B cell (primary cell): Measurements from ENCODE around the gene C20orf141. TPM values are rescaled to one million over a fixed set of nuclear protein-coding genes. Genes with fewer than 3 reads are reported as not detected.

Experiments
- ATAC-seq: fragments of 200-7000 bp; cut with Tn5 transposase; one replicate; pipeline ENCODE4 v1.10.0; 2021; ENCODE audit warnings: low read depth, mild to moderate bottlenecking, moderate number of reproducible peaks, moderate library complexity
- CTCF ChIA-PET: fragments of 350-600 bp; sonication (Branson Sonifier 250); formaldehyde crosslinking; loops from one replicate; lab custom pipeline; 2021; ENCODE audit warnings: antibody characterized with exemption, inconsistent platforms; lab: Charles Lee
- POLR2A ChIA-PET: fragments of 350-600 bp; sonication (Branson Sonifier 250); formaldehyde crosslinking; loops from one replicate; lab custom pipeline; 2021; ENCODE audit warnings: antibody characterized with exemption; lab: Charles Lee
- DNase-seq: peaks from one replicate; pipeline ENCODE4 v3.0.0; 2013
- H2AFZ ChIP-seq: 2 replicates; pipeline ENCODE4 v1.6.1; 2012; ENCODE audit warnings: mild to moderate bottlenecking, low read depth, low read length; ENCODE audit not compliant: insufficient read depth, poor library complexity, severe bottlenecking
- H3K27ac ChIP-seq, 2 donors: 1 replicate in 1 of 2; 2 replicates in 1 of 2; pipeline ENCODE4 v1.5.1; 2012 to 2013; ENCODE audit warnings: low read length in 2 of 2, mild to moderate bottlenecking in 2 of 2, moderate library complexity in 1 of 2
- H3K27me3 ChIP-seq, 4 experiments: fragments of 200-600 bp in 1 of 4; sonication (generic) in 1 of 4; replicated peaks in 1 of 4; 1 replicate in 2 of 4; 2 replicates in 2 of 4; pipeline versions ENCODE4 v1.6.1 to v1.7.0; 2013 to 2016; ENCODE audit warnings: low read length in 3 of 4, mild to moderate bottlenecking in 2 of 4, mixed read lengths in 1 of 4, moderate library complexity in 1 of 4; ENCODE audit not compliant: insufficient read depth in 4 of 4, control insufficient read depth in 3 of 4; ENCODE audit errors: control extremely low read depth in 1 of 4
- H3K36me3 ChIP-seq, 2 experiments: replicated peaks in 1 of 2; 1 replicate in 1 of 2; 2 replicates in 1 of 2; pipeline versions ENCODE4 v1.6.1 to v1.7.1; 2013; ENCODE audit warnings: low read length in 1 of 2; ENCODE audit not compliant: insufficient read depth in 2 of 2, control insufficient read depth in 1 of 2; ENCODE audit errors: control extremely low read depth in 1 of 2, extremely low read depth in 1 of 2
- H3K4me1 ChIP-seq, 2 donors: fragments of 200-600 bp in 1 of 2; sonication (generic) in 1 of 2; 1 replicate in 1 of 2; 2 replicates in 1 of 2; pipeline versions ENCODE4 v1.5.1 to v1.6.1; 2013 to 2017; ENCODE audit warnings: low read length in 2 of 2; ENCODE audit not compliant: control insufficient read depth in 2 of 2, insufficient read depth in 2 of 2
- H3K4me2 ChIP-seq: replicated peaks from 2 replicates; pipeline ENCODE3; 2012; ENCODE audit warnings: mild to moderate bottlenecking, low read depth, low read length; ENCODE audit not compliant: poor library complexity, severe bottlenecking
- H3K4me3 ChIP-seq, 5 experiments: fragments of 200-600 bp in 1 of 5; sonication (generic) in 1 of 5; 1 replicate in 3 of 5; 2 replicates in 2 of 5; pipeline versions ENCODE4 v1.5.1 to v1.7.0; 2011 to 2016; ENCODE audit warnings: low read length in 4 of 5, mild to moderate bottlenecking in 4 of 5, low read depth in 2 of 5, control low read depth in 1 of 5, moderate library complexity in 1 of 5; ENCODE audit not compliant: insufficient read depth in 1 of 5; ENCODE audit errors: control extremely low read depth in 1 of 5, extremely low read depth in 1 of 5
- H3K79me2 ChIP-seq: fragments of 200-600 bp; sonication (generic); one replicate; pipeline ENCODE4 v1.6.0; 2016; ENCODE audit warnings: low read length; ENCODE audit not compliant: control insufficient read depth, insufficient read depth
- H3K9ac ChIP-seq: fragments of 200-600 bp; sonication (generic); 2 replicates; pipeline ENCODE4 v1.6.1; 2017; ENCODE audit warnings: mild to moderate bottlenecking, low read length, moderate library complexity
- H3K9me3 ChIP-seq, 3 donors: one replicate each; pipeline versions ENCODE4 v1.6.1 to v1.7.1; 2013; ENCODE audit warnings: low read length in 2 of 3; ENCODE audit not compliant: control insufficient read depth in 2 of 3, insufficient read depth in 1 of 3; ENCODE audit errors: control extremely low read depth in 1 of 3
- H4K20me1 ChIP-seq: 2 replicates; pipeline ENCODE4 v1.6.0; 2012; ENCODE audit warnings: mild to moderate bottlenecking, low read length; ENCODE audit not compliant: insufficient read depth, control insufficient read depth, poor library complexity, severe bottlenecking
- H3K27ac Mint-ChIP-seq: one replicate; pipeline ENCODE4 v1.8.0; 2021; ENCODE audit warnings: mixed read lengths
- H3K27me3 Mint-ChIP-seq: one replicate; pipeline ENCODE4 v1.8.0; 2021; ENCODE audit warnings: mixed read lengths
- H3K4me1 Mint-ChIP-seq: one replicate; pipeline ENCODE4 v1.8.0; 2021; ENCODE audit warnings: mixed read lengths
- H3K4me3 Mint-ChIP-seq: one replicate; pipeline ENCODE4 v1.8.0; 2021; ENCODE audit warnings: mixed read lengths
- H3K9me3 Mint-ChIP-seq: one replicate; pipeline ENCODE4 v1.8.0; 2022; ENCODE audit warnings: mixed read lengths; ENCODE audit not compliant: insufficient read depth
- EZH2 ChIP-seq: IDR thresholded peaks from 2 replicates; pipeline ENCODE4 v1.6.1; 2012; ENCODE audit warnings: borderline replicate concordance, low read depth, mild to moderate bottlenecking, moderate library complexity, low read length; ENCODE audit not compliant: insufficient read depth, poor library complexity, severe bottlenecking
- WGBS: methylation state at CpG from one replicate; pipeline ENCODE4 v1.1.5; 2013; ENCODE audit warnings: missing lambda C conversion rate; ENCODE audit not compliant: insufficient coverage; 5-methylcytosine and 5-hydroxymethylcytosine counted together
- intact Hi-C: fragments of 100-400 bp; cut with micrococcal nuclease; formaldehyde crosslinking; loops from one replicate; pipeline ENCODE4 v1.10.0; 2022
- polyA plus RNA-seq: library from polyadenylated mRNA; depleted of rRNA; stranded (reverse); fragments of >200 nt; gene quantifications from 2 replicates; pipeline ENCODE4 v1.2.3, GENCODE V29; 2012
- total RNA-seq, 2 donors: library from RNA; stranded (reverse); fragments of 120-200 nt in 1 of 2; gene quantifications; 1 replicate in 1 of 2; 2 replicates in 1 of 2; pipeline versions ENCODE4 v1.2.3 to v1.2.4, GENCODE V29; 2013 to 2022
- TF ChIP-seq, protein P1 (sequence below): fragments of 200-600 bp; IDR thresholded peaks from one replicate; pipeline ENCODE4 v1.8.0; 2022; ENCODE audit warnings: antibody characterized with exemption, mild to moderate bottlenecking

C20orf141 gene
- total and polyA plus RNA-seq, 2 donors (not counting 1 experiment from before 2014, with no cell fraction given), result not detected

DNA sequence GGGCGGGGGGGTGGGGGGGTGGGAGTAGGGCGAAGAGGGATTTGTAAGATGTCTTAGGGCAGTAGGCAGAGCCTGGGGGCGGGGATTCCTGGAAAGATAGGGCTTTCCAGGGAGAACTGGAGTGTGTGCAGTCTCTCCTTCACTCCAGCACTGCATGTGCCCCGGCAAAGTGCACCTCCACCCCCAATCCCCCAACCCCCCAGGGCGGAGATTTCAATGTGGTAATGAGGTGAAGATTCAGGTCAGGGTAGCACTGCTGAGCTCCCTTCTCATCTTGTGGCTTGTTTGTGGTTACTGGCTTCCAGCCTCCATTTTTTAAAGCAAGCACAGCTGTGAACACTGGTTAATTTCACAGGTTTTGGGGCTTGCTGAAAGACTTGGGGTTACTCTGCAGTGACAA, 7.3 kb downstream of the C20orf141 start:
- Histone ChIP-seq H3K36me3 (no peaks in the 10 kb centered on the region), H3K4me3 (no peak overlapping the region), H2AFZ (no peak overlapping the region), H3K4me1 (peaks cover 0 to 6% of the 10 kb centered on the region in 2 donors), H3K27me3 (peaks cover 0 to 44% (median 24%) of the 10 kb centered on the region in 4 experiments), H3K4me2 (no peak overlapping the region), H3K79me2 (no peaks in the 10 kb centered on the region), H3K9me3 (no peaks in the 10 kb centered on the region), H4K20me1 (no peaks in the 10 kb centered on the region), H3K27ac (no peak overlapping the region), H3K9ac (no peak overlapping the region)
- TF ChIP-seq, protein P1, sequence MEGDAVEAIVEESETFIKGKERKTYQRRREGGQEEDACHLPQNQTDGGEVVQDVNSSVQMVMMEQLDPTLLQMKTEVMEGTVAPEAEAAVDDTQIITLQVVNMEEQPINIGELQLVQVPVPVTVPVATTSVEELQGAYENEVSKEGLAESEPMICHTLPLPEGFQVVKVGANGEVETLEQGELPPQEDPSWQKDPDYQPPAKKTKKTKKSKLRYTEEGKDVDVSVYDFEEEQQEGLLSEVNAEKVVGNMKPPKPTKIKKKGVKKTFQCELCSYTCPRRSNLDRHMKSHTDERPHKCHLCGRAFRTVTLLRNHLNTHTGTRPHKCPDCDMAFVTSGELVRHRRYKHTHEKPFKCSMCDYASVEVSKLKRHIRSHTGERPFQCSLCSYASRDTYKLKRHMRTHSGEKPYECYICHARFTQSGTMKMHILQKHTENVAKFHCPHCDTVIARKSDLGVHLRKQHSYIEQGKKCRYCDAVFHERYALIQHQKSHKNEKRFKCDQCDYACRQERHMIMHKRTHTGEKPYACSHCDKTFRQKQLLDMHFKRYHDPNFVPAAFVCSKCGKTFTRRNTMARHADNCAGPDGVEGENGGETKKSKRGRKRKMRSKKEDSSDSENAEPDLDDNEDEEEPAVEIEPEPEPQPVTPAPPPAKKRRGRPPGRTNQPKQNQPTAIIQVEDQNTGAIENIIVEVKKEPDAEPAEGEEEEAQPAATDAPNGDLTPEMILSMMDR, result no peak
- TF ChIP-seq EZH2, result no peak
- intact Hi-C loops, result no loop called here
- POLR2A ChIA-PET, result interaction anchor here (0.6 kb wide), 1 partner anchor 12 kb away, joined by 9 read pairs; no protein-coding TSS in a partner anchor
- CTCF ChIA-PET, result no interaction called here
- no peak overlapping the region for H3K4me3 Mint-ChIP-seq
- ATAC-seq (no peak), DNase-seq (no peak)
- H3K4me1 Mint-ChIP-seq, result peaks cover 12% of the 10 kb centered on the region
- H3K9me3 Mint-ChIP-seq, result no peaks in the 10 kb centered on the region
- H3K27ac Mint-ChIP-seq, result no peak overlapping the region
- no CpG with 5 or more reads among the region's 5 CpGs for WGBS
- H3K27me3 Mint-ChIP-seq, result peaks cover 49% of the 10 kb centered on the region

DNA sequence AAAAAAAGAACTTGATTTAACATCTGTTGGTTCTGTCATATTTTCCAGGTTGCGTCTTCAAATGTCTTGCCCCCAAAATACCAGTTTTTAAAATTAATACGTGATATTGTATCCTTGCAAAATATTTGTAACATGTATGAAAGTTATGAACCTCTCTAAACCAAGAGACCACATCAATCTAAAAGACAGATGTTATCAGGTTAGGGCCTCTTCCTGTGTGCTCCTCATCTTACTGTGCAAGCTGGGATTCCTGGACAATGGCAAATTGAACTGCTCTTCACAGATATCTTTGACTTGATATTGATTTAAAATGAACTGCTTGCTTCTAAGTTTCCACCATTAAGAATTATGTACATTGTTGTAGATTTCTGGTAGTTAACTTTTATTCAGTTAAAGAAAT, 11.0 kb downstream of the C20orf141 start:
- H3K9me3 Mint-ChIP-seq, result no peaks in the 10 kb centered on the region
- no peaks in the 10 kb centered on the region for H3K79me2 ChIP-seq
- H3K9ac ChIP-seq, result no peak overlapping the region
- CTCF ChIA-PET, result no interaction called here
- POLR2A ChIA-PET, result no interaction called here
- intact Hi-C loops, result no loop called here
- no peak for DNase-seq
- H3K4me3 ChIP-seq, result no peak overlapping the region
- no peak overlapping the region for H3K27ac ChIP-seq
- H3K9me3 ChIP-seq, result peaks cover 0 to 1% (median 0%) of the 10 kb centered on the region in 3 donors
- no peak for ATAC-seq
- no peak overlapping the region for H3K4me3 Mint-ChIP-seq
- peaks cover 44% of the 10 kb centered on the region for H3K27me3 Mint-ChIP-seq
- H4K20me1 ChIP-seq, result no peaks in the 10 kb centered on the region
- H3K4me2 ChIP-seq, result no peak overlapping the region
- H3K27me3 ChIP-seq, result peaks cover 0 to 19% (median 16%) of the 10 kb centered on the region in 4 experiments
- TF ChIP-seq, protein P1, result no peak
- TF ChIP-seq EZH2, result no peak
- no peaks in the 10 kb centered on the region for H3K36me3 ChIP-seq
- H2AFZ ChIP-seq, result no peak overlapping the region
- peaks cover 9% of the 10 kb centered on the region for H3K4me1 Mint-ChIP-seq
- peaks cover 0 to 6% of the 10 kb centered on the region in 2 donors for H3K4me1 ChIP-seq
- H3K27ac Mint-ChIP-seq, result no peak overlapping the region
- no CpG with 5 or more reads among the region's 2 CpGs for WGBS
